ENCODE data around the gene CNOT11.
"Not testable (repeated sequence)": the region's sequence is repeated elsewhere in the genome, so short reads cannot be mapped to it uniquely, and the experiment has no call there.

The CNOT11 gene

GRCh38 chr2:101252408-101253012, at the start of gene CNOT11:
CNOT11 (plus strand) TSS chr2:101252886; CDS start chr2:101252965, 79 bp downstream.
- DNase-seq (ENCODE audit: low read depth): peak; percentile 98

DNA sequence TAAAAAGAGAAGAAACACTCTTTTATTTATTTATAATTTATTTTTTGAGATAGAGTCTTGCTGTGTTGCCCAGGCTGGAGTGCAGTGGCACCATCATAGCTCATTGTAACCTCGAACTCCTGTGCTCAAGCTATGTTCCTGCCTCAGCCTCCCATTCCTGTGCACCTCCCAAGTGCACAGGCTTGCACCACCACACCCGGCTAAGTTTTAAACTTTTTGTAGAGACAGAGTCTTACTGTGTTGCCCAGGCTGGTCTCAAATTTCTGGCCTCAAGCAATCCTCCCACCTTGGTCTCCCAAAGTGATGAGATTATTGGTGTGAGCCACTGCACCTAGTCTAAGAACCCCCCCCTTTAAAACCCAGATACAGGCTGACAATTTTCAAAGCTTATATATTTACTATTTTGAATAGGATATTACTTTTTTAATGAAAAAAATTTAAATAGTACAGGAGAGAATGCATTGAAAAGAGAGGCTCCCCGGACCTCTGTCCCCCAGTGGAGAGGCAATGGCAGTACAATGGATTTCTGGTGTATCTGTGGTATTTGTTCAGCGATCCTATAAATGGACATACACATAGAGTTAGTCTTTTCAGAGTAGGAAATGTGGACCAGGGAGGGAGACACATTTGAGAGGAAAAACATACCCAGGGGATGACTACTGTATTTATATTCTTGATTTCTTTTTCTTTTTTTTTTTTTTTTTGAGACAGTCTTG, 48.1 kb upstream of the CNOT11 start:
- no peak for DNase-seq (ENCODE audit: low read depth)

DNA sequence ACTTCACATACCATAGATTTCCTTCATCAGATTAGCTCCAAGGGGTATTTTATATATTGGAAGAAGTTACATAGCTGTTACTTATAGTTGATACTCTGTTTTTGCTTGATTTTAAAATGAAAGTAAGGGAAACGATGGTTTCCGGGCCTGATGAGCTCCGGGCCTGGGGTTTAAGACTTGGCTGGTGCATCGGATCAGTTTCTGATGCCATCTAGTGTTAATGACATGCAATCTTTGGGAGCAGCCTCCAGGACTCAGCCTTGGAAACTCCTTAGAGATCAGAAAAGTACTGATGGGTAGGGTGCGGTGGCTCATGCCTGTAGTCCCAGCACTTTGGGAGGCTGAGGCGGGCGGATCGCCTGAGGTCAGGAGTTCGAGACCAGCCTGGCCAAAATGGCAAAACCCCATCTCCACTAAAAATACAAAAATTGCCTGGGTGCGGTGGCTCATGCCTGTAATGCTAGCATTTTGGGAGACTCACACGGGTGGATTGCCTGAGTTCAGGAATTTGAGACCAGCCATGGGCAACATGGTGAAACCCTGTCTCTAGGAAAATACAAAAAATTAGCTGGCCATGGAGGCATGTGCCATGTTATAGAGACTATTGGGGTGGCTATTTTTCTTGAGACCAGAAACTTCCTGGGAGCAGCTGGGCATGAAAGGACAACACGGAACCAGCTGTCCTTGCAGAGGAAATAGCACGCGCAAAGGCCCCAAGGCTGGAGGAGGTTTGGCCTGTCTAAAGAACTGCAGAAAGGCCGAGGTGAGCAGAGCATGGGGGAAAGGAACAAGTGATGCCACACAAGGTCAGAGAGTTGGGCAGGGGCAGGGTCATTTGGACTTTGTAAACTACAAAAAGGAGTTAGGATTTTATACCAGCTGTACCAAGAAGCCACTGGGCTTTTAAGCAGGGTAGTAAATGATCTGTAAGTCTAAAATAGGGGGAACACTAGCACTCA, 46.9 kb upstream of the CNOT11 start:
- peak; percentile 7 for DNase-seq (ENCODE audit: low read depth)

- no peak for DNase-seq (ENCODE audit: low read depth)
Observed at GRCh38 chr2:101208830-101209229, 43.9 kb upstream of the CNOT11 start.

DNA sequence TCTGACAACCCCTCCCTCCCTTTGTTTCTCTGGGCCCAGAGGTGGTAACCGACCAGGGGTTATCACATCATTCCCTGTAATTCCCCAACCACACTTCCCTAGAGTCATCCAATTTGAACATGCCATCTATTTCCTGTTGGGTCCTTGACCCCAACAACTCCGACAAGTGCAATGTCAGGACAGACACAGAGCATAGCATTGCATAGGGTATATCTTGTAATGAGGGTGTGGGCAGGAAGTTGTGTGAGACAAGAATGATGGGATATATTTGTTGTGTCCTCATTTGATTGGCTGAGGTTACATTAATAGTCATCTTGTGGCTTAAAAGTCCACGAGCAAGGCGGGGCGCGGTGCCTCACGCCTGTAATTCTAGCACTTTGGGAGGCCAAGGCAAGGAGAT, 33.4 kb upstream of the CNOT11 start:
- DNase-seq (ENCODE audit: low read depth): no peak

- not testable (repeated sequence) for DNase-seq (ENCODE audit: low read depth)
Observed at GRCh38 chr2:101220091-101220490, 32.6 kb upstream of the CNOT11 start.

DNA sequence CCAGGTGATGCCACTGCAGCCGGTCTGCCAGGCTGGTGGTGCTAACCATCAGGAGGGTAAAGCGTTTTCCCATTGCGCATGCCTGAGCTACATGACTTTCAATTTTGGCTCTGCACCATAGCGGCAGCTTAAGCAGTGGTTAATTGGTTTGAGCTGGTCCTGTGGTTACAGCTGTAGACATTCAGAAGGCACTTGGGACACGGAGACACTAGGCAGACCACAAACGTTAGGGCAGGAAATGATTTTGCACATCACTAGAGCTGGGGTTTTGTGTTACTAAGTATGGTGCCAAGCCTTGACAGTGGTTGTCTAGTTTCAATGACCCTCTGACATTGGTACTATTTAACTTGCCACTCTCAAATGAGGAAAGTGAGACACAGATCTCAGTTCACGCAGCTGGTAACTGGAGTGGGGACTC, 28.9 kb upstream of the CNOT11 start:
- peak; percentile 16 for DNase-seq (ENCODE audit: low read depth)

DNA sequence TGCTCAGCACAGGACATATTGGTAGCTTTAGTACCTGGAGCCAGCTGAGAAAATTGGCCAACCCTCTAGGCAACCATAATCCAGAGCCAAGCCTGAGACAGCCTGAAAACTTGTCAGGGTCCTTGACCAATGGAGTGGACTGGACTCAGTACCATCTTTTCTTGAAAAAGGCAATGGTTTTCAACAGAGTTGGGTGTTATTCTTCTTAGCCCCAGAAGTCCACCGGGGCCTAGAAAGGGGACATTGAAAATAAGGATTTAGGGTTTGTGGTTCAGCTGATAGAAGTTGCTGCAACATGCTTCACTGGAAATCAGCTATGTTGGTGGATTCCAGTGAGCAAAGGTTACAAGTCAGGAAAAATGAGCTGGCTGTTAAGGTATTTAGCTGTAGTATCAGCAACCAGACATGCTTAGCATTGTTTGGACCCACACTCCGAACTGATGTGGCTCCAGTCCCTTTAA, 22.1 kb upstream of the CNOT11 start:
- no peak for DNase-seq (ENCODE audit: low read depth)

DNA sequence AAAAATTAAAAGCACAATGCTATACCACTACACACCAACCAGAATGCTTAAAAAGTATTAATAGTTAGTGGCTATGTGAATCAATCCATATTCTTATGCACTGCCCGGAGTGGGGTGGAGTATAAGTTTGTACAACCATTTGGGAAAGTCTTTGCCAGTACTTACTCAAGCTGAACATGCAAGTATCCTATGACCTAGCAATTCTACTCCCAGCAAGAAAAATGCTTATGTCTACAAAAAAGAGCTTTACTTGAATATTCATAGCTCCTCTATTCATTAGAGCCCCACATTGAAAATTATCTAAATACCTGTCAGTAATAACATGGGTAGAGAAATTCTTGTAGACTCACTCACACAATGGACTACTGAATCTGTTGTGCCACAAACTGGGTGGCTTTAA, 21.4 kb upstream of the CNOT11 start:
- no peak for DNase-seq (ENCODE audit: low read depth)

- no peak for DNase-seq (ENCODE audit: low read depth)
Observed at GRCh38 chr2:101231937-101232730, 20.6 kb upstream of the CNOT11 start.

DNA sequence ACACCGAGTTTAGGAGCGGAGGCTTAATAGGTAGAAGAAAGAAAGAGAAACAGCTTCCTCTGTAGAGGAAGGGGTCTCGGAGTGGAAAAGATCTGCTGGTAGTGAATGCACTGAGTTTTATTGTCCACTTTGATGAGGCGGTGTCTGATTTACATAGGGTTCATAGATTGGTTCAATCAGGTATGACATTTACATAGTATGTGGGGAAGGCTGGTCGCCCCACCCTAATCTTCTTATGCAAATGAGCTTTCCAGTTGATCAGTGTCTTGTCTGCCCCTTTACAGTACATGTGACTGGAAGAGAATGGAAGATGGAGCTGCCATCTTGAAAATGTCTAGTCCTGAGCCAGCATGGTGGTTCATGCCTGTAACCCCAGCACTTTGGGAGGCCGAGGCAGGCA, 19.9 kb upstream of the CNOT11 start:
- no peak for DNase-seq (ENCODE audit: low read depth)

DNA sequence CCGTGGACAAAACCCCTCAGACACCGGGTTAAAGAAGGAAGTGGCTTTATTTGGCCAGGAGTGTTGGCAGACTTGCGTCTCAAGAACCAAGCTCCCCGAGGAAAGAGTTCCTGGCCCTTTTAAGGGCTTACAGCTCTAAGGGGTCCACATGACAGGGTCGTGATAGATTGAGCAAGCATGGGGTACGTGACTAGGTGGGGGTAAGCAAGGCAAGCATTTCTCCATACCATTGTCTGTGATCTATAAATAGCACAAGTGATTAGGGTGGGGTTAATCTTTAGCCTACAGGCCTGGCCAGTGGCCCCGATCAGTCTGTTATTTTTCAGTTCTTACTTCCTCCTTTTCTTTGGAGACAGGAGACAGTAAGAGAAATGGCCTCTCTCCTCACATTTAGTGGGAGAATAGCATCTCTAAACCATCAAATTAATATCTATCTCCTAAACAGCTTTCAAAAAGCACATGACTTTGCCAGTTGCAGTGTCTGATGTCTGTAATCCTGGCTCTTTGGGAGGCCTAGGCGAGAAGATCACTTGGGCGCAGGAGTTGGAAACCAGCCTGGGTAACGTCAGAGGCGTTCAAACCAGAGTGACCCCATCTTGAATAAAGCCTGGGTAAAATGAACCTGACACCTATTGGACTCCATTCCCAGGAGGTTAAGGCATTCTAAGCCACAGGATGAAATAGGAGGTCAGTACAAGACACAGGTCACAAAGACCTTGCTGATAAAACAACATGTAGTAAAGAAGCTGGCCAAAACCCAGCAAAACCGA, 18.3 kb upstream of the CNOT11 start:
- no peak for DNase-seq (ENCODE audit: low read depth)

GRCh38 chr2:101235956-101236355, 16.7 kb upstream of the CNOT11 start:
- not testable (repeated sequence) for DNase-seq (ENCODE audit: low read depth)

DNA sequence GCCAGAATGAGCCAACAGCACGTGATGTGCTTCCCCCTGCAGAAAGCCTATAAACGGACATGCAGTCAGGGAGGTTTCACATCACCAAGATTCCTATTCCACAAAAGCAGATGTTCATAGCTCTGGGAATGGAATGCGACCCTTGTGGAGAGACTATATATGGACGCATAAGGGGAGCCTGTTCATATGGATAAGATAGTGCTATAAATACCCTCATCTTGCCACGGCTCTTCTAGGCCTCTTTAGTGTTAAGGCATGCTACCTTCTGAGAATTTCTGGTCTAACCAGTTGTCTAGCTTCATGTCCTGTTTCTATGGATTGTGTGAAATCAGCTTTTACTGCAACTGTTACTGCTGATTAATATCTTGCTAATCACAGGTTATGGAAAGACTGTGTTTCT, 14.7 kb upstream of the CNOT11 start:
- not testable (repeated sequence) for DNase-seq (ENCODE audit: low read depth)

- no peak for DNase-seq (ENCODE audit: low read depth)
Observed at GRCh38 chr2:101238930-101239759, 13.5 kb upstream of the CNOT11 start.

DNA sequence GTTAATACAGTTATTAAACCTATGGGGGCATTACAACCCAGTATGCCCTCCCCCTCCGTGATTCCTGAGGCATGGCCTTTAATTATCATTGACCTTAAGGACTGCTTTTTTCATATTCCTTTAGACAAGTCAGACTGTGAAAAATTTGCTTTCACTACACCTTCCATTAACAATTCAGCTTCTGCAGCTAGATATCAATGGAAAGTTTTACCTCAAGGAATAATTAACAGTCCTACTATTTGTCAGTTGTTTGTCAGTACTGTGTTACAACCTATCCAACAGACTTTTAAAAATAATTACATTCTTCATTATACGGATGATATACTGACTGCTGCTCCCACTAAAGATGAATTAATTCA, 12.9 kb upstream of the CNOT11 start:
- not testable (repeated sequence) for DNase-seq (ENCODE audit: low read depth)

- DNase-seq (ENCODE audit: low read depth): not testable (repeated sequence)
Observed at GRCh38 chr2:101240694-101241093, 12.0 kb upstream of the CNOT11 start.

GRCh38 chr2:101241158-101241557, 11.5 kb upstream of the CNOT11 start:
- no peak for DNase-seq (ENCODE audit: low read depth)

GRCh38 chr2:101244373-101244772, 8.3 kb upstream of the CNOT11 start:
- not testable (repeated sequence) for DNase-seq (ENCODE audit: low read depth)

DNA sequence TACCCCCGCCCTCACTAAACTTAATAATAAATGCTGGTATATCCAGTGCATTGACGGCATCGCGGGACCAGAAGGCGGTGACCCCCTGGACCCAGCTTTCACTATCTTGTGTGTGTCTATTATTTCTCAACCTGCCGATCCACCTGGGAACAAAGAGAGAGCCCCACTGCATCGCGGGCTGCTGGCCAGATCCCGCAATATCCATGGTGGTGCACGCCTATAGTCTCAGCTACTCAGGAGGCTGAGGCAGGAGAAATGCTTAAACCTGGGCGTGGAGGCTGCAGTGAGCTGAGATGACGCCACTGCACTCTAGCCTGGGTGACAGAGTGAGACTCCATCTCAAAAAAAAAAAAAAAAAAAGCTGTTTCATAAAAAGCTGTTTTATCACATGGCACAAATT, 7.8 kb upstream of the CNOT11 start:
- not testable (repeated sequence) for DNase-seq (ENCODE audit: low read depth)

Measured in activated gamma-delta T cell treated with anti-CD3 and anti-CD28 coated beads, Interleukin-2, amount 50 U/mL, for 16 hours (primary cell).